HG03159 (cell line): ENCODE data around the gene MESP2.

ENCODE experiments used
- ATAC-seq: cut with Tn5 transposase; IDR thresholded peaks from one replicate; pipeline ENCODE4 v1.9.1; 2021; ENCODE audit warnings: mild to moderate bottlenecking, moderate library complexity; ENCODE audit not compliant: unreplicated experiment

Gene MESP2

GRCh38 chr15:89799011-89799911 lies 23.1 kb downstream of the MESP2 start:
- no peak for ATAC-seq

GRCh38 chr15:89799918-89800498 lies 23.9 kb downstream of the MESP2 start:
- no peak for ATAC-seq

- ATAC-seq: no peak
These were observed 25.5 kb downstream of the MESP2 start for GRCh38 chr15:89801471-89802195.

- no peak for ATAC-seq
These were observed 26.2 kb downstream of the MESP2 start for GRCh38 chr15:89802231-89802928.

- no peak for ATAC-seq
These were observed 27.1 kb downstream of the MESP2 start for GRCh38 chr15:89802986-89803824.

- no peak for ATAC-seq
These were observed 28.0 kb downstream of the MESP2 start for GRCh38 chr15:89803941-89804800.

- no peak for ATAC-seq
These were observed 29.4 kb downstream of the MESP2 start for GRCh38 chr15:89805241-89806209.

GRCh38 chr15:89806210-89806558 lies 30.1 kb downstream of the MESP2 start:
- ATAC-seq: no peak

- ATAC-seq: no peak
These were observed 30.7 kb downstream of the MESP2 start for GRCh38 chr15:89806559-89807550.

GRCh38 chr15:89807689-89808088 lies 31.6 kb downstream of the MESP2 start:
- ATAC-seq: no peak

GRCh38 chr15:89808160-89808870 lies 32.2 kb downstream of the MESP2 start:
- no peak for ATAC-seq

- no peak for ATAC-seq
These were observed 33.1 kb downstream of the MESP2 start for GRCh38 chr15:89809093-89809786.

GRCh38 chr15:89809787-89810148 lies 33.6 kb downstream of the MESP2 start:
- ATAC-seq: no peak

- ATAC-seq: no peak
These were observed 34.7 kb downstream of the MESP2 start for GRCh38 chr15:89810837-89811236.

GRCh38 chr15:89812011-89812846 lies 36.1 kb downstream of the MESP2 start:
- ATAC-seq: no peak
